Neuronal stem cell (in vitro differentiated cells): ENCODE results near the gene ILK.

Experiments used
- DNase-seq: peaks from one replicate; pipeline ENCODE4 v3.0.0-alpha.2; 2013; ENCODE audit warnings: low spot score
- H2AFZ ChIP-seq: one replicate; pipeline ENCODE4 v1.6.1; 2013; ENCODE audit warnings: mild to moderate bottlenecking, low read length, inconsistent platforms
- H2AK5ac ChIP-seq: 2 replicates; pipeline ENCODE4 v1.6.1; 2013; ENCODE audit warnings: low read depth, mild to moderate bottlenecking, inconsistent platforms, low read length, moderate library complexity, mixed read lengths
- H2BK120ac ChIP-seq: 2 replicates; pipeline ENCODE4 v1.6.1; 2013; ENCODE audit warnings: low read depth, mild to moderate bottlenecking, inconsistent platforms, low read length, moderate library complexity, mixed read lengths
- H2BK12ac ChIP-seq: one replicate; pipeline ENCODE4 v1.6.1; 2013; ENCODE audit warnings: low read length, inconsistent platforms
- H2BK15ac ChIP-seq: 2 replicates; pipeline ENCODE4 v1.6.1; 2013; ENCODE audit warnings: mild to moderate bottlenecking, low read length, inconsistent platforms, mixed read lengths
- H2BK5ac ChIP-seq: one replicate; pipeline ENCODE4 v1.6.1; 2013; ENCODE audit warnings: inconsistent platforms, mild to moderate bottlenecking, low read length, moderate library complexity
- H3K14ac ChIP-seq: one replicate; pipeline ENCODE4 v1.6.1; 2013; ENCODE audit warnings: low read length, inconsistent platforms
- H3K18ac ChIP-seq: 2 replicates; pipeline ENCODE4 v1.6.1; 2013; ENCODE audit warnings: low read length, inconsistent platforms
- H3K23ac ChIP-seq: 2 replicates; pipeline ENCODE4 v1.6.1; 2013; ENCODE audit warnings: low read depth, mild to moderate bottlenecking, mixed read lengths, low read length, inconsistent platforms; ENCODE audit not compliant: poor library complexity
- H3K27ac ChIP-seq: replicated peaks from 3 replicates; pipeline ENCODE4 v1.5.1; 2013; ENCODE audit warnings: low read length, inconsistent platforms
- H3K27me3 ChIP-seq, 3 experiments: 2 replicates each; pipeline ENCODE4 v1.6.1; 2013; ENCODE audit warnings: low read length in 3 of 3, mild to moderate bottlenecking in 2 of 3, inconsistent platforms in 1 of 3, low read depth in 1 of 3, mixed read lengths in 1 of 3, moderate library complexity in 1 of 3; ENCODE audit not compliant: control insufficient read depth in 3 of 3, insufficient read depth in 3 of 3
- H3K36me3 ChIP-seq, 2 donors: replicated peaks in 1 of 2; 2 replicates each; pipeline ENCODE4 v1.6.1; 2013; ENCODE audit warnings: low read length in 2 of 2; ENCODE audit not compliant: control insufficient read depth in 2 of 2, insufficient read depth in 2 of 2
- H3K4ac ChIP-seq: 2 replicates; pipeline ENCODE4 v1.6.1; 2013; ENCODE audit warnings: inconsistent platforms, mild to moderate bottlenecking, low read length, moderate library complexity
- H3K4me1 ChIP-seq, 2 donors: 1 replicate in 1 of 2; 2 replicates in 1 of 2; pipeline ENCODE4 v1.6.1; 2013; ENCODE audit warnings: low read length in 2 of 2, low read depth in 1 of 2; ENCODE audit not compliant: control insufficient read depth in 2 of 2, insufficient read depth in 1 of 2
- H3K4me2 ChIP-seq: one replicate; pipeline ENCODE4 v1.6.1; 2013; ENCODE audit warnings: mild to moderate bottlenecking, low read length, inconsistent platforms; ENCODE audit not compliant: insufficient read depth, poor library complexity, severe bottlenecking
- H3K4me3 ChIP-seq, 2 donors: 2 replicates each; pipeline ENCODE4 v1.5.1; 2013; ENCODE audit warnings: low read length in 2 of 2, mild to moderate bottlenecking in 2 of 2, inconsistent platforms in 1 of 2, moderate library complexity in 1 of 2
- H3K79me1 ChIP-seq: one replicate; pipeline ENCODE4 v1.6.1; 2013; ENCODE audit warnings: low read depth, mild to moderate bottlenecking, inconsistent platforms, low read length, moderate library complexity
- H3K9ac ChIP-seq: one replicate; pipeline ENCODE4 v1.6.1; 2013; ENCODE audit warnings: mild to moderate bottlenecking, low read depth, low read length, inconsistent platforms; ENCODE audit not compliant: poor library complexity
- H3K9me3 ChIP-seq, 2 donors: replicated peaks in 1 of 2; 2 replicates each; pipeline versions ENCODE3 to v1.6.1; 2013; ENCODE audit warnings: low read length in 2 of 2, mild to moderate bottlenecking in 2 of 2, inconsistent platforms in 1 of 2, low read depth in 1 of 2, mixed read lengths in 1 of 2, moderate library complexity in 1 of 2; ENCODE audit not compliant: control insufficient read depth in 2 of 2, insufficient read depth in 1 of 2
- H4K8ac ChIP-seq: one replicate; pipeline ENCODE4 v1.6.1; 2013; ENCODE audit warnings: low read depth, mild to moderate bottlenecking, inconsistent platforms, low read length, moderate library complexity
- H4K91ac ChIP-seq: one replicate; pipeline ENCODE4 v1.6.1; 2013; ENCODE audit warnings: low read length, low read depth, mild to moderate bottlenecking, inconsistent platforms; ENCODE audit not compliant: poor library complexity
- WGBS, 2 donors: extraction: QIAGEN DNeasy Blood & Tissue Kit; methylation state at CpG; one replicate each; pipeline ENCODE4 v1.1.7; 2013; ENCODE audit warnings: missing lambda C conversion rate in 2 of 2, mixed read lengths in 1 of 2; ENCODE audit not compliant: insufficient read length in 2 of 2, insufficient replicate concordance in 1 of 2; ENCODE audit errors: extremely low coverage in 2 of 2; 5-methylcytosine and 5-hydroxymethylcytosine counted together

ILK gene

GRCh38 chr11:6615046-6615445 lies 11.5 kb downstream of the ILK start:
- no peak overlapping the region for H2BK12ac ChIP-seq
- H2AK5ac ChIP-seq = no peak overlapping the region
- no peak overlapping the region for H3K14ac ChIP-seq
- no peak overlapping the region for H4K8ac ChIP-seq
- no peak overlapping the region for H3K27ac ChIP-seq
- H3K27me3 ChIP-seq = no peaks in the 10 kb centered on the region
- no peak overlapping the region for H3K4me2 ChIP-seq
- no peak overlapping the region for H2BK120ac ChIP-seq
- H3K9me3 ChIP-seq = no peaks in the 10 kb centered on the region
- H3K9ac ChIP-seq = no peak overlapping the region
- H3K23ac ChIP-seq = no peak overlapping the region
- H3K36me3 ChIP-seq = peaks cover 16 to 37% of the 10 kb centered on the region in 2 donors
- H3K4me1 ChIP-seq = peaks cover 7 to 22% of the 10 kb centered on the region in 2 donors
- no peak overlapping the region for H4K91ac ChIP-seq
- H2BK5ac ChIP-seq = no peak overlapping the region
- no peak overlapping the region for H3K4me3 ChIP-seq
- no peak overlapping the region for H2BK15ac ChIP-seq
- no CpG with 5 or more reads among the region's 5 CpGs for WGBS, 2 donors
- no peak overlapping the region for H3K4ac ChIP-seq
- H3K18ac ChIP-seq = no peak overlapping the region
- no peak overlapping the region for H2AFZ ChIP-seq
- H3K79me1 ChIP-seq = peaks cover 6% of the 10 kb centered on the region
- no peak for DNase-seq

- H2BK15ac ChIP-seq = no peak overlapping the region
- H2BK5ac ChIP-seq = no peak overlapping the region
- no peak overlapping the region for H3K18ac ChIP-seq
- no peak overlapping the region for H3K4ac ChIP-seq
- H3K79me1 ChIP-seq = peaks cover 6% of the 10 kb centered on the region
- H4K8ac ChIP-seq = no peak overlapping the region
- H2BK12ac ChIP-seq = no peak overlapping the region
- no peak overlapping the region for H3K4me2 ChIP-seq
- H3K36me3 ChIP-seq = peaks cover 6 to 27% of the 10 kb centered on the region in 2 donors
- H2BK120ac ChIP-seq = no peak overlapping the region
- H4K91ac ChIP-seq = no peak overlapping the region
- H3K14ac ChIP-seq = no peak overlapping the region
- no peak overlapping the region for H3K23ac ChIP-seq
- DNase-seq = no peak
- H3K9me3 ChIP-seq = no peaks in the 10 kb centered on the region
- H3K4me1 ChIP-seq = peaks cover 7 to 20% of the 10 kb centered on the region in 2 donors
- H3K27me3 ChIP-seq = no peaks in the 10 kb centered on the region
- no peak overlapping the region for H3K4me3 ChIP-seq
- no peak overlapping the region for H2AFZ ChIP-seq
- no peak overlapping the region for H2AK5ac ChIP-seq
- WGBS, 2 donors = no CpG with 5 or more reads among the region's 9 CpGs
- no peak overlapping the region for H3K27ac ChIP-seq
- no peak overlapping the region for H3K9ac ChIP-seq
Observed at GRCh38 chr11:6615882-6616585, 12.5 kb downstream of the ILK start.

GRCh38 chr11:6616596-6617250 lies 13.1 kb downstream of the ILK start:
- H3K4ac ChIP-seq = no peak overlapping the region
- no peak overlapping the region for H4K91ac ChIP-seq
- H2BK5ac ChIP-seq = no peak overlapping the region
- H2BK120ac ChIP-seq = no peak overlapping the region
- H3K27ac ChIP-seq = no peak overlapping the region
- H3K36me3 ChIP-seq = peaks cover 3 to 22% of the 10 kb centered on the region in 2 donors
- no peak overlapping the region for H2AFZ ChIP-seq
- no peaks in the 10 kb centered on the region for H3K27me3 ChIP-seq
- peaks cover 4% of the 10 kb centered on the region for H3K79me1 ChIP-seq
- H2BK15ac ChIP-seq = no peak overlapping the region
- H3K14ac ChIP-seq = no peak overlapping the region
- no peak overlapping the region for H4K8ac ChIP-seq
- no peak overlapping the region for H2BK12ac ChIP-seq
- peaks cover 4 to 15% of the 10 kb centered on the region in 2 donors for H3K4me1 ChIP-seq
- no peak overlapping the region for H3K18ac ChIP-seq
- no peak overlapping the region for H3K9ac ChIP-seq
- DNase-seq = no peak
- WGBS, 2 donors = no CpG with 5 or more reads among the region's 14 CpGs
- no peak overlapping the region for H2AK5ac ChIP-seq
- H3K4me2 ChIP-seq = no peak overlapping the region
- no peaks in the 10 kb centered on the region for H3K9me3 ChIP-seq
- H3K4me3 ChIP-seq = no peak overlapping the region
- no peak overlapping the region for H3K23ac ChIP-seq

GRCh38 chr11:6617315-6617781 lies 13.8 kb downstream of the ILK start:
- Histone ChIP-seq H3K4me1 (peaks cover 4 to 15% of the 10 kb centered on the region in 2 donors), H2BK120ac (no peak overlapping the region), H3K27ac (no peak overlapping the region), H2BK5ac (no peak overlapping the region), H3K4me3 (no peak overlapping the region), H2BK15ac (no peak overlapping the region), H3K27me3 (no peaks in the 10 kb centered on the region), H3K4ac (no peak overlapping the region), H3K9ac (no peak overlapping the region), H3K18ac (no peak overlapping the region), H3K9me3 (no peaks in the 10 kb centered on the region), H2AFZ (no peak overlapping the region), H2AK5ac (no peak overlapping the region), H3K79me1 (peaks cover 3% of the 10 kb centered on the region), H3K4me2 (no peak overlapping the region), H2BK12ac (no peak overlapping the region), H3K23ac (no peak overlapping the region), H3K14ac (no peak overlapping the region), H4K91ac (no peak overlapping the region), H3K36me3 (peaks cover 3 to 24% of the 10 kb centered on the region in 2 donors), H4K8ac (no peak overlapping the region)
- WGBS, 2 donors = no CpG with 5 or more reads among the region's 5 CpGs
- no peak for DNase-seq
